ENCODE data around the gene CCDC141.

Gene CCDC141

DNA sequence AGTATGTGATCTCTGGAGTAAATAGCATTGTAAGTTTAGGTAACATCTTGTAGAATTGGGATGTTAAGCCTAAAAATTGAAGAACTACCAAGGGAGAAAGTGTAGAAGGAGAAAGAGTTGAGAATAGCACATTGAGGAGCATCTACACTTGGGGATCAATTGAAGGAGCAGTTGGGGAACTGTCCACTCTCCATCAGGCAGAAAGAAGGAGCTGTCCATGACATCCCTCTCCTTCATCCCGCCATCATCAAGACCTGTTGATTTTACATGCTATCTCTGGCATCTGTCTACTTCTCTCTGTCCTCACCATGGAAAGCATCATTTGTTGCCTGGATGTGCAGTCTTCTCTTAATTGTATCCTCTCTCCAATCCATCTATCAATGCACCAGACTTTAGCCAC is 87.8 kb downstream of the CCDC141 start:
- DNase-seq = no peak

DNA sequence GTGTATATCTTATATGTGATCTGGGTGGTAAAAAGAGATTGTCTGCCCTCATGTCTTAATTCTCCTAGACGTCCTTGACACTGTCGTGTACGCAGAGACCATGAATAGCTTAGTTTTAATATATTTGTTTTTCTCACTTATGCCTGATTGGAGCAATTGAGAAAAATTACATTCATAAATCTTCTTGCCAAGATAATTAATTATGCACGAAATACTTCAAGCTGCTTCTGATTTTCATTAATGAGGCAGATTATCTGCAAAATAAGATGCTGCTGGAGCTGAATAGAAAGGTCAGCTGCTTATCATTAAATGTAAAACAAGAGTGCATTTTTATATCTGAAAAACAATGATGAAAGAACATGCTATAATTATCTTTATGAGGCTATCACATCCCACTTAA is 95.9 kb downstream of the CCDC141 start:
- DNase-seq = no peak

DNA sequence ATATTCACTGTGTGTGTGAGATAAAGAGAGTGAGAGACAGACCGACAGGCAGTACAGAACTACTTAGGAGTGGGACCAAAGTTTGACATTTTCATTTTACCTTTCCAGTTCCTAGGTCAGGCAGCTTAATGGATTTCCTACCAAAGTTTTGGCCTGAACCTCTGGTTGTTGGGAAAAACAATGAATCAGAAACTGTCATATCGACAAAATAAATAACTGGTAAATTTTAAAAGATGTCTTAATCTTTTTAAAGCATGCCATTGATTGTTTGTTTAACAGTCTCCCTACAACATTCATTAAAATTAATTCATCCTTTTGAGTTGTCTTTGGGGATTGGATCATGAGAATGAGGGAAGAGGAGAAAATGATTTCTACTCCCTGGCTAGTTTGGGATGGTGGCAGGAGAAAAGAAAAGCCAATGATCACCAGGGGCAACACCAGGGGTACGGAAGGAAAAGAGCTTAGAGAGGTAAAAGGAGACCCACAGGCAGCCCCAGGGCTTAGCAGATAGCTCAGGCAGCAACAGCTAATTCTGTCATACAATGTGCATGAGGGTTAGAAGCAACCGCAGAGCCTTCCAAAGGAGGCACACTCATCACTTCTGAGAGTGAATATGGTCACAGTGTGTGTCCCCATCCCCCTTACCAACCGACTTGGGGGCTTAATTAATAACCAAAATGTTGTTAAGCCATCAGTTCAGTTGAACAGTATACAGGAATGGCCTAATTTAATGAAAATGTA is 98.5 kb downstream of the CCDC141 start:
- DNase-seq = no peak

- no peak for DNase-seq
These were observed 100.4 kb downstream of the CCDC141 start for GRCh38 chr2:178949584-178949983.

GRCh38 chr2:178949151-178949550 is 100.8 kb downstream of the CCDC141 start:
- DNase-seq = no peak

DNA sequence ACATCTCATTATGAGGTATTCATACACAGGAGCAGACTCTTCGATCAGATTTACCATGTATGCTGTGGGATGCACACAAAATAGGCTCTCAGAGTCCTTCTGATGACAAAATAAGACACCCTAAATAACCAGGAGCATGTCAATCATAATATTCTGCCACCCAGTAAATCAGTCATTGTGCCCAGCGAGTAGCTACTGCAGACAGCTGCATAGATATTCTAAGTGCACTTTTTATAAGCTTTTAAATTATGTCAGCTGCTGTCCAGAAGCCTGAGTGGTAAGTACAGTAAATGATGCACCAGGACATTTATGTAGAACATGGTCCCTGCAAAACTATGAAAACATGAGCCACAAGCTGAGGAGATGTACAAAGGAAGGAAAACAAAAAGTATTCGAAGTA is 102.9 kb downstream of the CCDC141 start:
- DNase-seq = no peak

DNA sequence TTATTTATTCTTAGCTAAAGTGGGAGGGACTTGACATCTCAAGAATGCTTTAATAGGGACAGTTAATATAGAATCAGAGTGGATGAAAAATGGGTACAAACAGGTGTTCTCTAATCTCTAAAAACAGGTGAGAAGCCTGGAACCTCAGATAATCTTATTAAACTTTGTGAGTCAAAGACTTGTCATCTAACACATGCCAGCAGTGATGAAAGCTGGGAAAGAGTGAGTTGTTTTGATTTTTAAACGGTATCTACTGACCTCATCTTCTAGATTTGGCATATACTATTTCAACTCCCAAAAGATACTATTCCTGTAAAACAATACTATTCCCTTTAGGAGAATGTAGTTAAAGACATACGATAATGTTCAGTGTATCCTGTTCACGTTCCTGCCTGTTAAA is 103.4 kb downstream of the CCDC141 start:
- DNase-seq = no peak

GRCh38 chr2:178943745-178944144 is 106.2 kb downstream of the CCDC141 start:
- DNase-seq = no peak

DNA sequence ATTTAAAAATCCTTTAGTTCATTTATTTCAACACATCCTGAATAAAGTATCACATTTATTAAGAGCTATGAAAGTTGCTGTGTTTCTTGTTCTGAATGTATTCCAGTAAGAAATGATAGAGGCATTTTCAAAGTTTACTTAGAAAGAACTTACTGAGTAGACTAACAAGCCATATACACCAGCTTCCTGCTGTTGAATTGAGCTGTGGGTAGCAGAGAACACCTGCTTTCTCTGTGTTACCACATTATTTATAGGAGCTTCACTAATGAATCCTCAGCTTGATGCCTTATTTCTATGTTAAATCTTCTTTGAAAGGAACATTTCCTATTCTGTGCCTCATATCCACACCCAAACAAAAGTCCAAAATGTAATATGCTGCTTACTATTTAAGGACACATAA is 115.4 kb downstream of the CCDC141 start:
- no peak for DNase-seq

GRCh38 chr2:178933493-178933892 is 116.4 kb downstream of the CCDC141 start:
- no peak for DNase-seq

DNA sequence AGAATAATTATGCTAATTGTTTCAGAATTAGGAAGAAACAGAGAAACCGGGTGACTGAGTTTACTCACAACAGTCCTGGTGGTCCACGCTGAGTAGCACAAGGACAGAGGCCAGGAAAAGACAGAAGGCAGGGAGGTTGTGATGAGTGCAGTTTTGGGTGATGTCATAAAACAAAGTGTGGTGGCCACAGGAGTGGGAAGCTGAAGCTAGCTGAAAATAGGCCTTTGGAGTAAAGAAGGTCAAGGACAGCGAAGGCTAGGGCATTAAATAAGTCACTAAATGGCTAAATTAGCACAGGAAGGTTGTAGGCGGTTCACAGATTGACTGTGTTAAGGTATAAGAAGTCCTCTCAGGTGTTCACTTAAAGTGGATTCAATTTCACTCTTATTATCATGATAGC is 121.9 kb downstream of the CCDC141 start:
- DNase-seq = no peak

- DNase-seq = no peak
These were observed 122.8 kb downstream of the CCDC141 start for GRCh38 chr2:178927173-178927572.

DNA sequence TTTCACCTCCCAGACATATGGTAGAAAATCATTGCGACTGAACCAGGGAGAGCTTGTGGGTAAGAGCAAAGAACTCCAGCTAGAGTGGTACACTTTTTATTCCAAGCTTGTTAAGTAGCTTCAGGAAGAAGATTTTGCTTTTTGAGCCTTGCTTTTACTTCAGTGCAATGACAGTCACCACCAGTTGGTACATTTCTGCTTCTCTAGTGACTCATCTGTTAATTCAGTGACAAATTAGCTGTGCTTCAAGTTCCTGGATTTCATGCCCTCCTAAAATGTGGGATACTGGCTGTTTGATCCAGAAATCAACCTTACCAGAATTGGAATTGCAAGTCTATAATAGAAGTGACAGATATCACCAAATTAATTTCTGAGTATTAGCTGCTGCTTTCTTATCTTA is 125.1 kb downstream of the CCDC141 start:
- DNase-seq = no peak

GRCh38 chr2:178923546-178923945 is 126.4 kb downstream of the CCDC141 start:
- DNase-seq = no peak

- DNase-seq = no peak
These were observed 128.9 kb downstream of the CCDC141 start for GRCh38 chr2:178920916-178921513.

GRCh38 chr2:178917555-178917954 is 132.4 kb downstream of the CCDC141 start:
- DNase-seq = no peak

- no peak for DNase-seq
These were observed 134.3 kb downstream of the CCDC141 start for GRCh38 chr2:178915423-178916173.

- peak; percentile 67 for DNase-seq
These were observed 135.6 kb downstream of the CCDC141 start for GRCh38 chr2:178914259-178914849.

GRCh38 chr2:178913049-178913441 is 136.9 kb downstream of the CCDC141 start:
- DNase-seq = no peak

- DNase-seq = no peak
These were observed 137.4 kb downstream of the CCDC141 start for GRCh38 chr2:178912416-178913048.

- DNase-seq = no peak
These were observed 138.9 kb downstream of the CCDC141 start for GRCh38 chr2:178911039-178911438.

DNA sequence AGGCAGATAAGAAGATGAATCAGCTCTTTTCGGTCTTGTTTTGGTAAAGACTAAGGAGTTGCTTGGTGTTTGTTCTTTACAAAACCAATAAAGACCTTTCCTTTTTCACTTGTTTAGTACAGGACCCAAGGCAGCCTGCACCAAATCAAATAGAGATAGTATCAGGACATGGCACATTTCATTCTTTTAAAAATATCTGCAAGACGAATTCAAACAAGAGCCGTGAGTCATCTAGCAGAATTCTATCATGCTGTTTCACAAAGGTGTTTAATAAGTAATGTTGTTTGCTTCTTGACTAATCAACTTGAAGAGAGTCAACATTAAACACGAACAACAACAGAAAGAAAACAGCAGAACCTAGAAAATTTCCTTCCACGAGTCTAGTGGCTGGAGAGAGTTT is 139.9 kb downstream of the CCDC141 start:
- no peak for DNase-seq

- no peak for DNase-seq
These were observed 140.4 kb downstream of the CCDC141 start for GRCh38 chr2:178909507-178909906.

Data from activated CD4-positive, alpha-beta T cell treated with anti-CD3 and anti-CD28 coated beads, Interleukin-2, amount 50 U/mL, for 1 hour (primary cell).